Trophoblast cell (in vitro differentiated cells and primary cell): ENCODE results near the gene PFKP.

Experiments used
- DNase-seq, 2 donors: peaks; one replicate each; pipeline ENCODE4 v3.0.0-alpha.2; 2016
- H2AFZ ChIP-seq: 2 replicates; pipeline ENCODE4 v1.6.1; 2013; ENCODE audit warnings: low read length, moderate library complexity, mild to moderate bottlenecking; ENCODE audit not compliant: insufficient read depth, poor library complexity
- H2AK5ac ChIP-seq: 2 replicates; pipeline ENCODE4 v1.6.1; 2013; ENCODE audit warnings: mild to moderate bottlenecking, low read length
- H2BK120ac ChIP-seq: 2 replicates; pipeline ENCODE4 v1.6.1; 2013; ENCODE audit warnings: low read length, mild to moderate bottlenecking, moderate library complexity; ENCODE audit not compliant: insufficient read depth, poor library complexity
- H2BK12ac ChIP-seq: 2 replicates; pipeline ENCODE4 v1.6.1; 2013; ENCODE audit warnings: mild to moderate bottlenecking, low read length, moderate library complexity
- H2BK5ac ChIP-seq: 2 replicates; pipeline ENCODE4 v1.6.1; 2013; ENCODE audit warnings: low read length, low read depth, moderate library complexity, mild to moderate bottlenecking; ENCODE audit not compliant: poor library complexity
- H3K14ac ChIP-seq: 2 replicates; pipeline ENCODE4 v1.6.1; 2013; ENCODE audit warnings: mild to moderate bottlenecking, low read length
- H3K18ac ChIP-seq: 2 replicates; pipeline ENCODE4 v1.6.1; 2013; ENCODE audit warnings: mild to moderate bottlenecking, low read length
- H3K23ac ChIP-seq: 2 replicates; pipeline ENCODE4 v1.6.1; 2013; ENCODE audit warnings: low read length
- H3K27ac ChIP-seq: 2 replicates; pipeline ENCODE4 v1.5.1; 2013; ENCODE audit warnings: low read depth, mild to moderate bottlenecking, inconsistent platforms, low read length, moderate library complexity
- H3K27me3 ChIP-seq: 2 replicates; pipeline ENCODE4 v1.6.1; 2013; ENCODE audit warnings: inconsistent platforms, mild to moderate bottlenecking, low read length, moderate library complexity; ENCODE audit not compliant: insufficient read depth
- H3K36me3 ChIP-seq, 2 experiments: 1 replicate in 1 of 2; 2 replicates in 1 of 2; pipeline ENCODE4 v1.6.1; 2013; ENCODE audit warnings: low read length in 2 of 2, mild to moderate bottlenecking in 2 of 2, moderate library complexity in 1 of 2; ENCODE audit not compliant: insufficient read depth in 2 of 2, control insufficient read depth in 1 of 2
- H3K4ac ChIP-seq: 2 replicates; pipeline ENCODE4 v1.6.1; 2013; ENCODE audit warnings: low read depth, mild to moderate bottlenecking, low read length, moderate library complexity
- H3K4me1 ChIP-seq, 2 experiments: 1 replicate in 1 of 2; 2 replicates in 1 of 2; pipeline ENCODE4 v1.6.1; 2013; ENCODE audit warnings: low read length in 2 of 2, mild to moderate bottlenecking in 2 of 2, moderate library complexity in 1 of 2; ENCODE audit not compliant: insufficient read depth in 2 of 2, control insufficient read depth in 1 of 2
- H3K4me2 ChIP-seq: 2 replicates; pipeline ENCODE4 v1.6.1; 2013; ENCODE audit warnings: inconsistent platforms, mild to moderate bottlenecking, low read length, moderate library complexity
- H3K4me3 ChIP-seq: 2 replicates; pipeline ENCODE4 v1.5.1; 2013; ENCODE audit warnings: mild to moderate bottlenecking, low read depth, low read length, inconsistent platforms
- H3K79me1 ChIP-seq: one replicate; pipeline ENCODE4 v1.6.1; 2013; ENCODE audit warnings: low read length
- H3K79me2 ChIP-seq: 2 replicates; pipeline ENCODE4 v1.6.1; 2013; ENCODE audit warnings: low read length, mild to moderate bottlenecking; ENCODE audit not compliant: control insufficient read depth, insufficient read depth, poor library complexity
- H3K9ac ChIP-seq: 2 replicates; pipeline ENCODE4 v1.6.1; 2013; ENCODE audit warnings: mild to moderate bottlenecking, low read length
- H3K9me3 ChIP-seq: 2 replicates; pipeline ENCODE4 v1.6.1; 2013; ENCODE audit warnings: low read depth, mild to moderate bottlenecking, control low read depth, inconsistent platforms, low read length; ENCODE audit not compliant: insufficient read depth
- H4K12ac ChIP-seq: 2 replicates; pipeline ENCODE4 v1.6.1; 2013; ENCODE audit warnings: low read depth, mild to moderate bottlenecking, low read length, moderate library complexity
- H4K8ac ChIP-seq: 2 replicates; pipeline ENCODE4 v1.6.1; 2013; ENCODE audit warnings: low read depth, mild to moderate bottlenecking, low read length, moderate library complexity
- H4K91ac ChIP-seq: one replicate; pipeline ENCODE4 v1.6.1; 2013; ENCODE audit warnings: low read depth, mild to moderate bottlenecking, low read length, moderate library complexity
- WGBS: extraction: QIAGEN DNeasy Blood & Tissue Kit; methylation state at CpG from one replicate; pipeline ENCODE4 v1.1.7; 2013; ENCODE audit warnings: missing lambda C conversion rate; ENCODE audit not compliant: insufficient read length, insufficient coverage; ENCODE audit errors: extremely low coverage; 5-methylcytosine and 5-hydroxymethylcytosine counted together

The PFKP gene

DNA sequence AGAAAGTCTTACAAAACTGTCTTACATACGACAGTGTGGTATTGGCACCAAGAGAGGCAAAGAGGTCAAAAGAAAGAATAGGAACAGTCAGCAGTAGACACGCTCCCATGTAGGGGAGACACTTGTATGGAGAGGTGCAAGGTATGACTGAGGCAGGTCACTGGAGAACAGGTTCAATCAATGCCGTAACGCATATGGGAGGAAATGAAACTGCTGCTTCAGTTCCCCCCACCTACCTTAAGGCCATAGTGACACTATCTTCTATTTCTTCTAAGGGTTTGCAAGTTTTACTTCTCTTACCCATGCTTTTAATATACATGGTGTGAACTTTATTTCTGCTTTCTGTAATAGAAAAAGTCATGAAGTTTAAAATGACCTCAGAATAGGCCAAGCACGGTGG, 110.7 kb downstream of the PFKP start:
- peaks cover 0 to 4% of the 10 kb centered on the region in 2 experiments for H3K4me1 ChIP-seq
- no peak for DNase-seq
- H3K9ac ChIP-seq, result no peak overlapping the region
- no peak overlapping the region for H4K8ac ChIP-seq
- no peak overlapping the region for H3K4ac ChIP-seq
- WGBS, result no CpG with 5 or more reads among the region's 5 CpGs
- H3K79me1 ChIP-seq, result peaks cover 4% of the 10 kb centered on the region
- no peak overlapping the region for H3K4me2 ChIP-seq
- H2AK5ac ChIP-seq, result no peak overlapping the region
- H2BK12ac ChIP-seq, result no peak overlapping the region
- H3K79me2 ChIP-seq, result no peaks in the 10 kb centered on the region
- no peaks in the 10 kb centered on the region for H3K9me3 ChIP-seq
- no peak overlapping the region for H3K14ac ChIP-seq
- no peak overlapping the region for H4K91ac ChIP-seq
- H3K23ac ChIP-seq, result no peak overlapping the region
- H4K12ac ChIP-seq, result no peak overlapping the region
- H3K27me3 ChIP-seq, result no peaks in the 10 kb centered on the region
- no peak overlapping the region for H3K27ac ChIP-seq
- no peak overlapping the region for H3K18ac ChIP-seq
- no peak overlapping the region for H2AFZ ChIP-seq
- H2BK5ac ChIP-seq, result no peak overlapping the region
- no peak overlapping the region for H2BK120ac ChIP-seq
- H3K36me3 ChIP-seq, result no peaks in the 10 kb centered on the region
- no peak overlapping the region for H3K4me3 ChIP-seq

DNA sequence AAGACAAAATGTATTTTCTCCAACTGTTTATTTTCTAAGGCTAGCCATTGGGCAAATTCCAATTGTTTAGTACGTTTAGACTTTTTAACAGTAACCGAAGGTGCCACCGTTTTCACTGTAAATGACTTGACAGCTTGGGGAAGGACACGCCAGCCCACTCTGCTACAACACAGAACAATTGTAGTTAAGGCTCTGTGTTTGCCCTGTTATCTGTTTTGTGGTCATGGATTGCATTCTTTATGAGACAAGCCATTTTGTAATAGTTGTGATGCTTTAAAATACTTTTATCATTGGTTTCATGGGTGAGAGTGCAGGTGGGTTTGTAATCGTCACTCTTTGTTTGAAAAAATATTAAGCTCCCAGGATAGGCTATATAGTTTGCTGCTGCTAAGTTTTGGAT, 111.8 kb downstream of the PFKP start:
- Histone ChIP-seq H3K79me2 (no peaks in the 10 kb centered on the region), H3K18ac (no peak overlapping the region), H3K9ac (no peak overlapping the region), H3K36me3 (no peaks in the 10 kb centered on the region), H3K27ac (no peak overlapping the region), H2AFZ (no peak overlapping the region), H2AK5ac (no peak overlapping the region), H3K4me1 (no peaks in the 10 kb centered on the region), H3K79me1 (no peaks in the 10 kb centered on the region), H3K4ac (no peak overlapping the region), H2BK5ac (no peak overlapping the region), H2BK12ac (no peak overlapping the region), H4K12ac (no peak overlapping the region), H2BK120ac (no peak overlapping the region), H3K14ac (no peak overlapping the region), H4K91ac (no peak overlapping the region), H3K9me3 (no peaks in the 10 kb centered on the region), H3K4me3 (no peak overlapping the region), H3K23ac (no peak overlapping the region), H3K4me2 (no peak overlapping the region), H3K27me3 (no peaks in the 10 kb centered on the region), H4K8ac (no peak overlapping the region)
- DNase-seq, result no peak
- WGBS, result no CpG with 5 or more reads among the region's 5 CpGs

DNA sequence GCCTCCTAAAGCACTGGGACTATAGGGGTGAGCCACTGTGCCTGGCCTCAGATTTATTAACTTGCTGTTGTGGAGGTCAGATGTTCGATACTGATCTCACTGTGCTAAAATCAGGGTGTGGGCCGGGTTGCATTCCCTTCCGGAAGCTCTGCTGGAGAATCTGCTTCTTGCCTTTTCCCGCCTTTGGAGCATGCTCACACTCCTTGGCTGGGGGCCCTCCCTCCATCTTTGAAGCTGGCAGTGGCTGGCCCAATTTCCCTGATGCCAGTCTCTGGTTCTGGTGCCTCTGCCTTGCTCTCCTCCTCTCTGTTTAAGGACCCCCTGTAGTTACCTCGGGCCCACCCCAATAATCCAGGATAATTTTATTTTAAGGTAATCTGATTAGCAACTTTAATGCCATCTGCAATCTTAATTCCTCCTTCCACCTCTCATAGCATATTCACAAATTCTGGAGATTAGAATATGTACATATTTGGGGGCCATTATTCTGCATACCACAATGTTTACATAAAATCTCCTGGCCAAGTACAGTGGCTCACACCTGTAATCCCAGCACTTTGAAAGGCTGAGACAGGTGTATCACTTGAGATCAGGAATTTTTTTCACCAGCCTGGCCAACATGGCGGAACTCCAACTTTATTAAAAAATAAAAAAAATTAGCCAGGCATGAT, 113.1 kb downstream of the PFKP start:
- no CpG with 5 or more reads among the region's 6 CpGs for WGBS
- DNase-seq, result no peak

DNA sequence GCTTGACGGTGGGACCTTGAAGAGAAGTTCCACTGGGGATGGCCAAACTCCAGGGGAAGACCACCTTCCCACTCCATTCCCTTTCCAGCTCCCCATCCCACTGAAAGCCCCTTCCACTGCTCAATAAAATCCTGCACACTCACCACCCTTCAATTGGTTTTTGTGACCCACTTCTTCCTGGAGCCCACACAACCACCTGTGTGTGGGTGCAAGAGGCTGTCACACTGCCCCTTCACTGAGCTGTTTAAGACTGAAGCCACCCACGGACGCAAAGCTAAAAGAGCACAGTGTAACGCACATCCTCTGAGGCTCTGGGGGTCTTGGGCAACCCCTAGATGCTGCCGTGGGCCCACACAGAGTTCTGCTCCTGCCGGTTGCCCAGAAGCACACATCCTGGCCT, 118.0 kb downstream of the PFKP start:
- Histone ChIP-seq H4K12ac (no peak overlapping the region), H3K4me3 (no peak overlapping the region), H4K8ac (no peak overlapping the region), H3K23ac (no peak overlapping the region), H3K9ac (no peak overlapping the region), H3K14ac (no peak overlapping the region), H2AK5ac (no peak overlapping the region), H4K91ac (no peak overlapping the region), H3K4ac (no peak overlapping the region), H3K36me3 (no peaks in the 10 kb centered on the region), H3K79me1 (no peaks in the 10 kb centered on the region), H3K18ac (no peak overlapping the region), H3K4me2 (no peak overlapping the region), H3K27ac (no peak overlapping the region), H2BK120ac (no peak overlapping the region), H3K79me2 (no peaks in the 10 kb centered on the region), H3K4me1 (no peaks in the 10 kb centered on the region), H3K9me3 (no peaks in the 10 kb centered on the region), H2AFZ (no peak overlapping the region), H2BK12ac (no peak overlapping the region), H2BK5ac (no peak overlapping the region), H3K27me3 (no peaks in the 10 kb centered on the region)
- no CpG with 5 or more reads among the region's 6 CpGs for WGBS
- no peak for DNase-seq

More for the DNA sequence above, 113.1 kb downstream of the PFKP start:
- Histone ChIP-seq H2BK5ac (no peak overlapping the region), H4K8ac (no peak overlapping the region), H3K4me2 (no peak overlapping the region), H3K4me1 (no peaks in the 10 kb centered on the region), H2BK12ac (no peak overlapping the region), H3K27ac (no peak overlapping the region), H2AK5ac (no peak overlapping the region), H3K4ac (no peak overlapping the region), H3K18ac (no peak overlapping the region), H3K4me3 (no peak overlapping the region), H2AFZ (no peak overlapping the region), H3K79me2 (no peaks in the 10 kb centered on the region), H3K14ac (no peak overlapping the region), H3K23ac (no peak overlapping the region), H3K27me3 (no peaks in the 10 kb centered on the region), H3K79me1 (no peaks in the 10 kb centered on the region), H4K91ac (no peak overlapping the region), H3K9me3 (no peaks in the 10 kb centered on the region), H3K9ac (no peak overlapping the region), H2BK120ac (no peak overlapping the region), H4K12ac (no peak overlapping the region), H3K36me3 (no peaks in the 10 kb centered on the region)
